GM12878 (cell line): ENCODE results near the gene IRF7.

Experiments used
- ATF3 ChIP-seq: IDR thresholded peaks from 2 replicates; pipeline ENCODE4 v1.6.1; 2011; ENCODE audit warnings: low read depth, mild to moderate bottlenecking, low read length, moderate library complexity, borderline replicate concordance; ENCODE audit errors: extremely low read depth
- CBFB ChIP-seq: IDR thresholded peaks from 2 replicates; pipeline ENCODE4 v1.6.1; 2016; ENCODE audit warnings: antibody characterized with exemption, low read depth
- CTCF ChIP-seq, 3 experiments: IDR thresholded peaks in 2 of 3; conservative IDR thresholded peaks in 1 of 3; 2 replicates each; pipeline ENCODE4 v1.5.1; 2011; ENCODE audit warnings: low read depth in 3 of 3, low read length in 3 of 3, mild to moderate bottlenecking in 3 of 3, control low read depth in 2 of 3, moderate library complexity in 2 of 3, inconsistent platforms in 1 of 3, mixed read lengths in 1 of 3; ENCODE audit not compliant: control insufficient read depth in 2 of 3, insufficient read depth in 1 of 3; ENCODE audit errors: extremely low read depth in 1 of 3
- GABPA ChIP-seq: IDR thresholded peaks from 2 replicates; pipeline ENCODE4 v1.6.1; 2014; ENCODE audit warnings: antibody characterized with exemption, low read depth, mild to moderate bottlenecking, inconsistent platforms
- MAX ChIP-seq: IDR thresholded peaks from 2 replicates; pipeline ENCODE4 v1.6.1; 2012; ENCODE audit warnings: low read depth, low read length, improper control_type of control experiment
- MXI1 ChIP-seq: fragments of 150-350 bp; IDR thresholded peaks from 2 replicates; pipeline ENCODE4 v1.6.1; 2011; ENCODE audit warnings: low read depth, mild to moderate bottlenecking, inconsistent platforms, low read length, improper control_type of control experiment
- POLR2AphosphoS5 ChIP-seq: IDR thresholded peaks from 2 replicates; pipeline ENCODE4 v1.6.1; 2011; ENCODE audit warnings: mild to moderate bottlenecking, low read length, inconsistent platforms
- RAD21 ChIP-seq: IDR thresholded peaks from 2 replicates; pipeline ENCODE4 v1.6.1; 2011; ENCODE audit warnings: mild to moderate bottlenecking, low read depth, low read length, moderate library complexity; ENCODE audit not compliant: insufficient read depth
- RCOR1 ChIP-seq: conservative IDR thresholded peaks from 2 replicates; pipeline ENCODE4 v1.6.1; 2012; ENCODE audit warnings: low read depth, low read length, improper control_type of control experiment
- REST ChIP-seq: IDR thresholded peaks from 2 replicates; pipeline ENCODE4 v1.6.1; 2012; ENCODE audit warnings: mild to moderate bottlenecking, low read depth, low read length
- TAF1 ChIP-seq: IDR thresholded peaks from 2 replicates; pipeline ENCODE4 v1.6.1; 2011; ENCODE audit warnings: mild to moderate bottlenecking, low read depth, low read length, borderline replicate concordance
- ZNF274 ChIP-seq: IDR thresholded peaks from one replicate; pipeline ENCODE4 v1.8.0; 2011; ENCODE audit not compliant: insufficient read length, insufficient read depth

- TF ChIP-seq GABPA, result no peak
- no peak for TF ChIP-seq TAF1
- TF ChIP-seq CTCF (IDR thresholded peaks at IDR 0.05 in 2 of 3, conservative IDR thresholded peaks at IDR 0.05 in 1 of 3; ENCODE audit: control insufficient read depth in 2 of 3, extremely low read depth in 1 of 3, insufficient read depth in 1 of 3, low read depth in 3 of 3, low read length in 3 of 3), result no peak
- TF ChIP-seq MXI1, result no peak
- TF ChIP-seq RCOR1, result no peak
- TF ChIP-seq ATF3, result no peak
- no peak for TF ChIP-seq REST
- TF ChIP-seq MAX, result no peak
- no peak for TF ChIP-seq CBFB
- no peak for TF ChIP-seq ZNF274
- no peak for TF ChIP-seq RAD21
- TF ChIP-seq POLR2AphosphoS5, result no peak
Measured at GRCh38 chr11:603154-603553, 12.6 kb downstream of the IRF7 start.
